Smooth muscle cell (in vitro differentiated cells): ENCODE measurements around the gene CRACR2A. TPM values are rescaled to one million over a fixed set of nuclear protein-coding genes. Genes with fewer than 3 reads are reported as not detected.
A peak's percentile ranks its signal among the peaks of the same experiment; 100 is the strongest.

Experiments
- DNase-seq: peaks from one replicate; lab custom pipeline; 2025; ENCODE audit not compliant: unreplicated experiment; lab: John Stamatoyannopoulos, UW
- H2AFZ ChIP-seq: fragments of 200-600 bp; sonication (generic); 2 replicates; pipeline ENCODE4 v1.6.0; 2016; ENCODE audit warnings: antibody characterized with exemption, low read depth, mild to moderate bottlenecking
- H3F3A ChIP-seq: fragments of 200-600 bp; sonication (generic); 2 replicates; pipeline ENCODE4 v1.6.0; 2017; ENCODE audit warnings: antibody characterized with exemption, low read depth
- H3K27ac ChIP-seq: fragments of 200-600 bp; sonication (generic); 2 replicates; pipeline ENCODE4 v1.5.1; 2016; ENCODE audit warnings: low read depth, mild to moderate bottlenecking
- H3K27me3 ChIP-seq: fragments of 200-600 bp; sonication (generic); 2 replicates; pipeline ENCODE4 v1.6.1; 2016; ENCODE audit warnings: low read depth, mild to moderate bottlenecking
- H3K36me3 ChIP-seq: fragments of 200-600 bp; sonication (generic); 2 replicates; pipeline ENCODE4 v1.5.1; 2016; ENCODE audit warnings: low read depth
- H3K4me1 ChIP-seq: fragments of 200-600 bp; sonication (generic); 2 replicates; pipeline ENCODE4 v1.5.1; 2016; ENCODE audit warnings: low read depth
- H3K4me2 ChIP-seq: fragments of 200-600 bp; sonication (generic); 2 replicates; pipeline ENCODE4 v1.6.0; 2016; ENCODE audit warnings: mild to moderate bottlenecking
- H3K4me3 ChIP-seq: fragments of 200-600 bp; sonication (generic); 2 replicates; pipeline ENCODE4 v1.5.1; 2016; ENCODE audit warnings: mild to moderate bottlenecking
- H3K79me2 ChIP-seq: fragments of 200-600 bp; sonication (generic); 2 replicates; pipeline ENCODE4 v1.6.0; 2016; ENCODE audit warnings: low read depth, mild to moderate bottlenecking
- H3K9ac ChIP-seq: fragments of 200-600 bp; sonication (generic); 2 replicates; pipeline ENCODE4 v1.6.0; 2016; ENCODE audit warnings: low read depth
- H3K9me3 ChIP-seq: fragments of 200-600 bp; sonication (generic); replicated peaks from 2 replicates; pipeline ENCODE4 v1.5.1; 2016; ENCODE audit warnings: low read depth
- H4K20me1 ChIP-seq: fragments of 200-600 bp; sonication (generic); 2 replicates; pipeline ENCODE4 v1.6.0; 2016; ENCODE audit warnings: low read depth
- WGBS: methylation state at CpG from one replicate; pipeline ENCODE4 v1.1.7; 2016; ENCODE audit warnings: low lambda C conversion rate; 5-methylcytosine and 5-hydroxymethylcytosine counted together
- polyA plus RNA-seq: library from polyadenylated mRNA; unstranded; fragments of >200 nt; fragmentation: Nextera tagmentation; extraction: Ambion mirVana; gene quantifications from 2 replicates; pipeline ENCODE4 v1.2.1, GENCODE V29; 2016
- total RNA-seq: library from RNA; depleted of rRNA; stranded (reverse); fragments of >200 nt; gene quantifications from 2 replicates; pipeline ENCODE4 v1.2.3, GENCODE V29; 2014
- TF ChIP-seq, protein P1 (sequence below): fragments of 200-600 bp; sonication (generic); IDR thresholded peaks from 2 replicates; pipeline ENCODE4 v1.5.1; 2017; ENCODE audit warnings: borderline replicate concordance, mild to moderate bottlenecking, antibody characterized with exemption; ENCODE audit not compliant: insufficient read depth, poor library complexity, severe bottlenecking

CRACR2A gene
- total and polyA plus RNA-seq, 2 experiments from 2014 or later = 0.99 to 1.3 TPM

DNA sequence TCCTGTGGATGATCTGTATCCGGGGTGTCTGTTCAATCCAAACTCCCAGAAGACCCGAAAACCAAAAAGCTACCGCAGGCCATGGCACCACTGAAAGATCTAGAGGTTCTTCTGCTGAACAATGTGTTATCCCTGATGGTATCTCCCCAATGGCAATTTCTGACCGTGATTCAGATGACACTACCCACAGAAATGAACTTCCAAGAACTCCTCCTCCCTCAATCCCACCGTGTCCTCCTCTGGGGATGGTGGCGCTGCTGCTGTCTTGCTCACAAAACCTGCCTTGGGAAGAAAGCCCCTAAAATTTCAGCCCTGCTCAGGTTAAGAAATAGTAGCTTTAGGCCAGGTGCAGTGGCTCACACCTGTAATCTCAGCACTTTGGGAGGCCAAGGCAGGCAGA lies 7.8 kb downstream of the CRACR2A start:
- no peak overlapping the region for H3K4me2 ChIP-seq
- no peak overlapping the region for H3K9ac ChIP-seq
- no peak overlapping the region for H3K4me3 ChIP-seq
- no peaks in the 10 kb centered on the region for H3F3A ChIP-seq
- H3K27me3 ChIP-seq = no peaks in the 10 kb centered on the region
- H4K20me1 ChIP-seq = no peaks in the 10 kb centered on the region
- WGBS = 88% methylated on average over 6 of the region's 6 CpGs
- H3K36me3 ChIP-seq = no peaks in the 10 kb centered on the region
- no peak overlapping the region for H3K27ac ChIP-seq
- no peaks in the 10 kb centered on the region for H3K79me2 ChIP-seq
- H3K9me3 ChIP-seq = no peaks in the 10 kb centered on the region
- no peaks in the 10 kb centered on the region for H3K4me1 ChIP-seq
- no peak overlapping the region for H2AFZ ChIP-seq
- TF ChIP-seq, protein P1, sequence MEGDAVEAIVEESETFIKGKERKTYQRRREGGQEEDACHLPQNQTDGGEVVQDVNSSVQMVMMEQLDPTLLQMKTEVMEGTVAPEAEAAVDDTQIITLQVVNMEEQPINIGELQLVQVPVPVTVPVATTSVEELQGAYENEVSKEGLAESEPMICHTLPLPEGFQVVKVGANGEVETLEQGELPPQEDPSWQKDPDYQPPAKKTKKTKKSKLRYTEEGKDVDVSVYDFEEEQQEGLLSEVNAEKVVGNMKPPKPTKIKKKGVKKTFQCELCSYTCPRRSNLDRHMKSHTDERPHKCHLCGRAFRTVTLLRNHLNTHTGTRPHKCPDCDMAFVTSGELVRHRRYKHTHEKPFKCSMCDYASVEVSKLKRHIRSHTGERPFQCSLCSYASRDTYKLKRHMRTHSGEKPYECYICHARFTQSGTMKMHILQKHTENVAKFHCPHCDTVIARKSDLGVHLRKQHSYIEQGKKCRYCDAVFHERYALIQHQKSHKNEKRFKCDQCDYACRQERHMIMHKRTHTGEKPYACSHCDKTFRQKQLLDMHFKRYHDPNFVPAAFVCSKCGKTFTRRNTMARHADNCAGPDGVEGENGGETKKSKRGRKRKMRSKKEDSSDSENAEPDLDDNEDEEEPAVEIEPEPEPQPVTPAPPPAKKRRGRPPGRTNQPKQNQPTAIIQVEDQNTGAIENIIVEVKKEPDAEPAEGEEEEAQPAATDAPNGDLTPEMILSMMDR = no peak
- no peak for DNase-seq

DNA sequence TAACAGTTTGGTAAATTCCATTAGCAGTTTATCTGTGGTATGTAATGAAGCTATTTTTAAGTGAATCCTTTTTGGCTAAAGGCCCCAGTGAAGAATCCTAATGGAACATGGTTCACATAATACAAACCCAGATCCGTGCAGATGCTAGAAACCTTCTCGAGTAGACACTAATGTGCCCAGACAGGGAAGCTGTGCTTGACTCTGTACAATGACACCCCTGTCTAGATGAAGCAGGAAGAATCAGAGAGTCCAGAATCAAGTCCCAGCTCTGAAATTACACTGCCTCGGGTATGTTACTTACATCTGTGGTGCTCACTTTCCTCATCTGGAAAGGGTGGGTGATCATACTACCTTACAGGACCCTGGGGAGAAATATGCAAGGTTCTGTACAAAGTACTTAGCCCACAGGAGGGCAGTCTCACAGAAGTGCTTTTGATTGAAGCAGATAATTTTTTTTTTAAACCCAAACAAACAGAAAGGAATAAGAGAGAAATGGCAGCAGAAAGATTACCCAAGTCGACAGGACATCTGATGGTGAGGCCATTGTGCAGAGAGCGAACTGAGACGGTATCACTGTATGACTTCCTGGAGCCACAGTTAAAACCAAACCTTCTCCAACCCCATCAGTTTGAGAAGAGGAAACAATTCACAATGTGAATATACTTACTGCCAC lies 8.5 kb downstream of the CRACR2A start:
- TF ChIP-seq, protein P1 = no peak
- 86% methylated on average over 6 of the region's 6 CpGs for WGBS
- Histone ChIP-seq H3K9me3 (no peaks in the 10 kb centered on the region), H3K27me3 (no peaks in the 10 kb centered on the region), H4K20me1 (no peaks in the 10 kb centered on the region), H3K79me2 (no peaks in the 10 kb centered on the region), H3K4me2 (peak overlapping the region; percentile 29), H3K36me3 (no peaks in the 10 kb centered on the region), H3F3A (no peaks in the 10 kb centered on the region), H3K4me1 (no peaks in the 10 kb centered on the region), H2AFZ (no peak overlapping the region), H3K4me3 (no peak overlapping the region), H3K27ac (no peak overlapping the region), H3K9ac (no peak overlapping the region)
- DNase-seq = no peak

DNA sequence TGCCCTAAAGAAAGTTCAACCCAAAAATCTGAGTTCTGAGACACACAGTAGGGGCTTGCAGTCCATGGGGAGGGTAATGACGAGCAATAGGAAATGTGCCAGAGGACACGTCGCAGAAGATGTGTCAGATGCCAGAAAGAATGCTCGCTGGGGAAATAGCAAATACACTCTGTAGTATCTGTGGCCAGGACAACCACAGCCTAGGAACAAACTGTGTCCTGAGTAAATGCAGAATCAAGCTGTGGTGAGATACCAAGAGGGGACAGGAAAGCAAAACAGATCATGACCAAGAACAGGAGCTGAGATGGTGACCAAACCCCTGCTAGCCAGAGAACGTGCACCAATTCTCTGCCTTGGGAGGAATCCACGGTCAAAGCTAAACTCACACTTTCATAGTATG lies 9.1 kb downstream of the CRACR2A start:
- H3K9me3 ChIP-seq = no peaks in the 10 kb centered on the region
- no peak overlapping the region for H3K27ac ChIP-seq
- H2AFZ ChIP-seq = no peak overlapping the region
- H3K4me1 ChIP-seq = no peaks in the 10 kb centered on the region
- no peak overlapping the region for H3K9ac ChIP-seq
- no peak for DNase-seq
- H3K4me3 ChIP-seq = no peak overlapping the region
- H4K20me1 ChIP-seq = no peaks in the 10 kb centered on the region
- no peaks in the 10 kb centered on the region for H3K79me2 ChIP-seq
- TF ChIP-seq, protein P1 = no peak
- 32% methylated on average over 6 of the region's 6 CpGs for WGBS
- peaks cover under 1% of the 10 kb centered on the region for H3K27me3 ChIP-seq
- H3F3A ChIP-seq = no peaks in the 10 kb centered on the region
- H3K36me3 ChIP-seq = no peaks in the 10 kb centered on the region
- peak overlapping the region; percentile 29 for H3K4me2 ChIP-seq
